ENCODE results near the gene HOXD4.

HOXD4 gene

DNA sequence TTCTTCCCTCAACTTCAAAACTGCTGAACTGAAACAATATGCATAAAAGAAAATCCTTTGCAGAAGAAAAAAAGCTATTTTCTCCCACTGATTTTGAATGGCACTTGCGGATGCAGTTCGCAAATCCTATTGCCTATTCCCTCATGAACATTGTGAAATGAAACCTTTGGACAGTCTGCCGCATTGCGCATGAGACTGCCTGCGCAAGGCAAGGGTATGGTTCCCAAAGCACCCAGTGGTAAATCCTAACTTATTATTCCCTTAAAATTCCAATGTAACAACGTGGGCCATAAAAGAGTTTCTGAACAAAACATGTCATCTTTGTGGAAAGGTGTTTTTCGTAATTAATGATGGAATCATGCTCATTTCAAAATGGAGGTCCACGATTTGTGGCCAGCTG lies 13.4 kb upstream of the HOXD4 start:
- in situ Hi-C loops (cut with MboI; ENCODE audit: low sequenced_read_pairs): loop anchor here (25.0 kb wide), 3 partner anchors 324 to 999 kb away; no protein-coding TSS in a partner anchor

DNA sequence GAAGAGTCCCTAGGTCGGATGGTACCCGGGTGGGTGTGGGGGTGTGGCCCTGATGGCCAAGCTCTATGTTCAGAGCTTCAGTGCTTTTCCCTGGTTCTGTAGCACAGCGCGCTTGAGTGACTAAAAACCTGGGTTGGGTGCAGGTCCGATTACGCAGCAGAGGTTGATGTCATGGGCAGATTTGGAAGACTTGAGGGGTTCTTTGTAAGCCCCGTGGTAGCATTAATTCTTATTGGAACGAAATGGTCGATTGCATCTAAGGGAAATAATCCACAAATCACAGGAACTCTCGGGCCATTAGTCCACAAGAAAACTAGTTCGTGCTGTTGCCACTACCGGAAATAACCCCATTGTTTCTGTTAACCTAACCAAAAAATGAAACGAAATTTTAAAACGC lies 12.8 kb upstream of the HOXD4 start:
- in situ Hi-C loops (cut with MboI; ENCODE audit: low sequenced_read_pairs): loop anchor here (25.0 kb wide), 3 partner anchors 324 to 999 kb away; no protein-coding TSS in a partner anchor

DNA sequence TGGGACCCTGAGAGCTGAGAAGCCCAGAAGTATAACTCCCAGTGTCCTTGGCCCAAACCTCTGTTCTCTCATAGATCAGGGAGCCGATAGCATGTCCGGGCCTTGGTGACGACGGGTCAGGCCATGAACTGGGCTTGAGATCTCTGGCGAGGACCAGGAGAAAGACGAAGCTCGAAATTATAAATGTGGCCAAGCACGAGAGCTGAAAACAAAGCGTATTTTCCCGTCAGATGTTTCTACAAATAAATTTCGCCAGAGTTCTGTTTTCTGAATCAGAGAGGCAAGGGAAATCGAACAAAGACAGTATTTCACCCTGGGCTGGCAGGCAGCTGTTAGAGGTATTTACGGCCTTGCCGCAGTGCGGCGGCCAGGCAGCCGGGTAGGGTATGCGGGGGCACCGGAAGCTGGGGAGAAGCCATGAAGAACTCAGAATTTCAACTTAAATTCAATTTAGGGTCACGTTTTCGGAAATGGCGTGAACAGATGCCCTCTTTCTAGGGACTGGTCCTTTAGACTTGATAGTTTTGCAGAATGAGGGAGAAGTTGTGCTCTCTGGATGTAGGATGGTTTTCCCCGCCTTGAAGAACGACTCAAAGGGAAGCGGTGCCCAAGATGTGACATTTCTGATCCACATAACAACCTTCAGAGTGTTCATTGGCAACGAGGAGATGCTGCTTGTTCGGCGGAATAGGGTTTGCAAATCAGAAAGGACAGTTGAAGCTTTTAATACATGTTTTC lies 12.3 kb upstream of the HOXD4 start:
- in situ Hi-C loops (cut with MboI; ENCODE audit: low sequenced_read_pairs): loop anchor here (25.0 kb wide), 3 partner anchors 323 to 998 kb away; no protein-coding TSS in a partner anchor

DNA sequence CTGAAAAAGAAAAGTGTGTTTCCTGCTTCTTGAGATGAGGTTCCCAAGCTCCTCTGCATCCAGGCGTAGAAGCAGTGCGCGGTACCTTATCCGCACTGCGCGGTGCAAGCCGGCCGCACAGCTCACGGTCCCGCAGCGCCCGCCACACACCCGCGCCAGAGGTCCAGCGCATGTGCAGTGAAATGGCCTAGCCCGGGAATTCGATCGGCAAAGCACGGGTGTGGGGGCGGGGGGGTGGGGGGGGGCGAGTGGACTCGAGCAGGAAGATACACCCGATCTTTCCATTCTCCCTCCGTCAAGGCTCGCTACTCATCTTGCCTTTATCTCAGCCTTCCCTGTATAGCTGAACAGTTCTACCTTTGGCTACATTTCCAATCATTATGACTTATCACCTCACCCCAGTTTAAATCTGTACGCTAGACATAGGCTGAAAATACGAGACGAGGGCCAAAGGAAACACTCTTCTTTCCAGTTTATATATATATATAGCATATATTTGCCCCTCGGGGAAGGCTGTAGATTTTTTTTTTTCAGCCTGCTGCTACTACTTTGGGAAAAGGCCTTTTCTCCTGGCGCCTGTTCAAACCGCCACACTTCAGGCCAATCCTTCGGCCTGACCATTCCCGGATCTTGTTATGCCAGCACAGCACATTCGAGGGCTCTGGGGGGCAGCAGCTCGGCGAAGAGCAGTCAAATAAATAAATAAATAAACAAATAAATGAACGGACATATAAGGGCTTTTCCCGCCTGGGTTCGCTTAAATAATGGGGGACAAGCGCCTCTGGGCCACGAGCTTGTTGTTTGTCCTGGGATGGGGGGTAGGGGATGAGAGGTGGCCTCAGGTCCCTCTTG lies 11.5 kb upstream of the HOXD4 start:
- in situ Hi-C loops (cut with MboI; ENCODE audit: low sequenced_read_pairs): loop anchor here (25.0 kb wide), 3 partner anchors 322 to 997 kb away; no protein-coding TSS in a partner anchor

DNA sequence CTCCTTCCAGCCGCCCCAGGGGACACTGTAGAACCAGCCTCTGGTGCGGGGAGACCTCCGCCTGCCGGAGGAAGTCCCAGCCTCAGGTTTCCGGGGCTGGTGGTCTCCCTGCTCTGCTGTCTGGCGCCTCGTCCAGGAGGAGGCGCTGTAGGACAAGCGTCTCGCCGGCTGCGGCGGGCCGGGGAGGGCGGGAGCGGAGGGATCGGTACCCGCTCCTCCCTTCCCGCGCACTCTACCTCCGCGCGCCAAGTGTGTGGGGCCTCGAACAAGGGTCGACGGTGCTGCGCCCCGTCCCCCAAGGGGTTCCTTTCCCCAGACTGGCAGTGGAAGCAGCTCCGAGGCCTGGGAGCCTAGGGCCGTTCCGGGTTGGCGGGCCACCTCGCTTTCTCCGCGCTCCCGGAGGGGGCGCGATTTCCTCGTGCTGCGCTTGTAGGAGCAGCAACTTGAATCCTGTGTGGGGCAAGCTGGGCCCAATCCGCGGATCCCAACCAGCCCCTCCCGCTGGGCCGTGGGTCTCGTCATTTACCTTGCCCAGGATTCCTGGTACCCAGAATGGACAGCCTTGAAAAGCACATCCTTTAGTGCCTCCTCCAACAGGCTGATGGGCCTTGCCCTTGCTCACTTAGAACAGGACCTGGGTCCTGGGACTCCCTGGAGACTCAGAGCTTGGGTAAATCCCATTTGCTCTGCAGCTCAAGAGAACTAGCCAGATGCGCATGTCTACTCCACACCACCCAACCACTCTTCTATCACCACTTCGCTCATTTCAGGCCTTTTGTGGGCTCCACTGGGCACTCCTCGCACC lies 10.6 kb upstream of the HOXD4 start:
- in situ Hi-C loops (cut with MboI; ENCODE audit: low sequenced_read_pairs): loop anchor here (25.0 kb wide), 3 partner anchors 322 to 997 kb away; no protein-coding TSS in a partner anchor

DNA sequence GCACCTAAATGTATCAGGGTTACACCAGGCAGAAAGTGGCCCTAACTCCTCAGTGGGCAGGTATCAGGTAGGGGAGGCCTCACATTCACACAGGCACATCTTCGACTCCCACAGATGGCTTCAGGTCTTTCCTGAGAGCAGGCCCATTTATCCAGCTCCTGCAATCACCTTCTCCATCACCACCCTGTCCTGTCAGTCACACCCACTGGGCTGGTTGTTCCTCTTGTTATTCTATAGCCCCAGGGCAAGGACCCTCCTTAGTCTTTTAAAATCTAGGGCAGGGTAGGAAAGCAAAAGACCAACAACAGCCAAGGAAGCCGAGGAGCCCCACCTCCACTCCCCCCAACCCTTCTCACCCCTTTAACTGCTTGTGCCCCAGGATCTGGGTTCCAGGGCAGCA lies 9.1 kb upstream of the HOXD4 start:
- in situ Hi-C loops (cut with MboI; ENCODE audit: low sequenced_read_pairs): loop anchor here (25.0 kb wide), 3 partner anchors 320 to 995 kb away; no protein-coding TSS in a partner anchor

DNA sequence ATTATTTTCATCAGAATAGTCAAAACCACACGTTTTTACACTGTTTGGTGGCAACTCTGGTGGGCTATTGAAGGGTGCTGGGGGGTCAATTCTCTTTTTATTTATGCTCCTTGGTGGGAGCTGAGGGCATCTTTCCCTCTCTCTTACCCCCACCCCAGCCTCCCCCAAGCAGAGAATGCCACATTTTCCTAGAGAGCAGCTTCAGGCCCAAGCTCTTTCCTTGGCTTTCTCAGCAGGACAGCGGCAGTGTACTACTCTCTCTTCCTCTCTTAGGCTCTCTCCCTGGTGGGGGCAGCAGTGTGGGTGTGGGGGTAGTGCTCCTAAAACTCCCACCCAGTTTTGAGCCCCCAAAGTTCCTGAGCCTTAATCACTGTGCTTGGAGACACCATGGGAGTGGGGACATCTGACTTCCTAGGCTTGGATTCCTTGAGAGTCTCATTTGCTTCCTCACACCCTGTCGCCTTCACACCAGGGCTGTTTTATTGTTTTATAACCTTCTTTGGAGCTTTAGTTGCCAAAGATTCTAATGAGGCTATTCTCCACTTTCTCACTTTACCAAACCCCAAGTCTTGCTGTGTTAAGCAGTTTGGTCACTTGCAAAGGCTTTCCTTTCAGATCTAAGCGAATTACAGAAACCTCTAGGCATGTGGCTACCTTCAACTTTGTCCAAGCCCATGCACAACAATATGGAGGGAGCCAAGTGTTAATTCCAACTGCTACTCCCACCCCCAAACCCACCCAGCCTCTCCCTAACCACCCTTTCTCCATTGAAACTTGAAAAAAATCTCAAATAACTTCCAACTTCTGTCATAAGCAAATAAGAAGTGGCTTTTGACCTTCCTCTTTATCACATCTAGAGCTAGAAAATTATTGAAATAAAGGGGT lies 6.0 kb upstream of the HOXD4 start:
- in situ Hi-C loops (cut with MboI; ENCODE audit: low sequenced_read_pairs): loop anchor here (25.0 kb wide), 3 partner anchors 317 to 992 kb away; no protein-coding TSS in a partner anchor

DNA sequence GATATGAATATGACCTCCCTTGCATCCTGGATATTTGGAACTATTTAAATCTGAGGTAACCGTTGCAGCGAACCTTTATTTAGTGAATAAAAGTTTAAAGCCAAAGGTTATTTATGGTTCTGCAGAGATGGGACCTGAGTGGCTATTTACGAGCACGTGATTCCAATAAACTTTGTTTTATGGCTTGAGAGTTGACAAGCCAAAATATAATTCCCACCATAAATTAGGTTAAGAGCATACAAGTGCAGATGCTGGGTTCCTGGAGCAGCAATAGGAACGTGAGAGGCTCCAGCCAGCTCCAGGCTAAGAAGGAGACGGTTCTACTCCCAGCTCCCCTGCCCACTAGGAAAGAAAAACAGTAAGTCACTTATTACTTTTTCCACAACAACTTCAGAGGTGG lies 5.2 kb upstream of the HOXD4 start:
- in situ Hi-C loops (cut with MboI; ENCODE audit: low sequenced_read_pairs): loop anchor here (25.0 kb wide), 3 partner anchors 316 to 991 kb away; no protein-coding TSS in a partner anchor

DNA sequence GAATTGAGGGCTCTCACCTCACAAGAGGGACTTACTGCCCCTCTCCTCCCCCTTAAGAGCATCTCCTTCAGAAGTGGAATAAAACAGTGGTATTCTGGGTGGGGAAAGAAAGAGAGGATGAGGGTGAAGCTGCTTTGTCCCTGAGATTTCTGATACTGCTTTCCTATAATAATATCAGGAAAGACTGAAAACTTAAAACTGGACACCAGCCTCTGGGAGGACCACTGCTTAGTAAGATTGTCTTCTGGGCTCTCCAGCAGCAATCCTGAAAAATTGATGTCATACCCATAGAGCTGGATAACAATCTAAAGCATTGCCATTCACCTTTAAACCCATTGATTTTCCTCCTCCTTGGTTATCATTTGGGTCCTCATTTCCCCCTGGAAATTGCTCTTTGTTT lies 4.7 kb upstream of the HOXD4 start:
- in situ Hi-C loops (cut with MboI; ENCODE audit: low sequenced_read_pairs): loop anchor here (25.0 kb wide), 3 partner anchors 316 to 991 kb away; no protein-coding TSS in a partner anchor

DNA sequence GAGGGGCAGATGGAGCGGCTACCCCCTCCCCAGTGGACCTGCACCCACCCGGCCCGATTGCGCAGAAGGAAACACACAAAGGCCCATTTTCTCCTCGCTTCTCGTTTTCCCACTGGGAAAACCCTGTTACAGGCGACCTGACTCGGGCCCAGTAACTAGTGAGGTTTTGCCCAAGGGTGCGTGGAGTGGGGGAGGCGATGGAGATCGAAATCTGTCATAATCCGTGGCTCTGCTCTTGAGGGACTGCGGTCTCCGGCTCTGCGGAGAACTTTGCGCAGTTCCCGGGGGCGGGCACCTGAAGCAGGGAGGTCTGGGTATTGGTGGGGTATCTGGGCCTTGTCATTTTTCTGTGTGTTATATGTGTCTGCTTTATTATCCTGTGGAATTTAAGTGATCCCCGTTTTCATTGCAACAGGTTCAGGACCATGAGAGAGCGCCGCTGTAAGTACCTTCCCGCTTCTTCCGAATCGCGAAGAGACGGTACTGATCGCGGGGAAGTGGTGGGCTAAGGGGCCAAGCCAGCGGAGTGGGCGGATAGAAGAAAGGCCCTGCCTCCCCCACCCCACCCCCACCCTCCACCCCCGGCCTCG lies 4.0 kb upstream of the HOXD4 start:
- in situ Hi-C loops (cut with MboI; ENCODE audit: low sequenced_read_pairs): loop anchor here (25.0 kb wide), 3 partner anchors 315 to 990 kb away; no protein-coding TSS in a partner anchor

DNA sequence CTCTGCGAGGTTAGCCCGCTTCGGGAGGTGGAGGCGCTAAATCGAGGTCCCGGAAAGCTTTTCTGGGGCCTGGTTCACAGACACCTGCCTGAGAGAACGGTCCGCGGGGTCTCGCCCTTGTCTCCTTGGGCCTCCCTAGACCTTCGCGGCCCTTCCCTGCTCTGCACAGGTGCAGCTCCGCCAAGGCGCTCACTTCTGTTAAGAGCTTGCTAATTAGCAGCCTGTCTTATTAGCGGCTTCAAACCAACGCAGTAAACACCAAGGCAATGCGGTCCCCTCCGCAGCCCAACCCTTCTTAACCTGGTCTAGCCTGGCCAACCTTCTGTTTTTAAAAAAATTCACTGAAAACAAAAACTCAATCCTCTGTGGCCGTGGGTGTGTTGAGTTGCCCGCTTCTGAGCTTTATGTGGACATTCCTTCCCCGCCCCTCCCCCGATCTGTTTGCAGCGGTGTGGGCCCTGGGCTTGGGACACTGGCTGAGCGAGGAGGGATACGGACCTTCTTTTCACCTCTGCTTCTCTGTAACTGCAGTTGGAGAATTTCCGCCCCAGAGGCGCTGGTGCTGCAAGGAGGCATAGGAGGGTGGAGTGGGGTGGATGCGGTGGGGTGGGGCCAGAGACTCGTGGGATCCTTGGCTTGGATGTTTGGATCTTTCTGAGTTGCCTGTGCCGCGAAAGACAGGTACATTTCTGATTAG lies 3.4 kb upstream of the HOXD4 start:
- in situ Hi-C loops (cut with MboI; ENCODE audit: low sequenced_read_pairs): loop anchor here (25.0 kb wide), 3 partner anchors 314 to 989 kb away; no protein-coding TSS in a partner anchor

DNA sequence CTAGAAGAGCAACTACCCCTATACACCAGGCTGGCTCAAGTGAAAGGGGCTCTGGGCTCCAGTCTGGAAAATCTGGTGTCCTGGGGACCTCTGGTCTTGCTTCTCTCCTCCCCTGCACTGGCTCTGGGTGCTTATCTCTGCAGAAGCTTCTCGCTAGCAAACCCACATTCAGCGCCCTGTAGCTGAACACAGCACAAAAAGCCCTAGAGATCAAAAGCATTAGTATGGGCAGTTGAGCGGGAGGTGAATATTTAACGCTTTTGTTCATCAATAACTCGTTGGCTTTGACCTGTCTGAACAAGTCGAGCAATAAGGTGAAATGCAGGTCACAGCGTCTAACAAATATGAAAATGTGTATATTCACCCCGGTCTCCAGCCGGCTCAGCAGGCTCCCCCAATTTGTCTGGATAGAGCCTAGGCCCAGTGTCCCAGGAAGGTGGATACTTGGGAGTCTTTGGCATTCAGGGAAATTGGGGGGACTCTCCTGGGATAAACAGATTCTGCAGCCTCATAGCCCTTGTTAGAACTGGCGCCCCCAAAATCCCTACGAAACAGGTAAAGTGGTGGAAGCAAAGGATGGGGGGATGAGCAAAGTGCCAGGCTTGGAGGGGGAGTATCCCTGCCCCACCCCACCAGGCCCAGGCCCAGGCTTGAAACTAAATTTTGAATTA lies 2.5 kb upstream of the HOXD4 start:
- in situ Hi-C loops (cut with MboI; ENCODE audit: low sequenced_read_pairs): loop anchor here (25.0 kb wide), 3 partner anchors 313 to 988 kb away; no protein-coding TSS in a partner anchor

DNA sequence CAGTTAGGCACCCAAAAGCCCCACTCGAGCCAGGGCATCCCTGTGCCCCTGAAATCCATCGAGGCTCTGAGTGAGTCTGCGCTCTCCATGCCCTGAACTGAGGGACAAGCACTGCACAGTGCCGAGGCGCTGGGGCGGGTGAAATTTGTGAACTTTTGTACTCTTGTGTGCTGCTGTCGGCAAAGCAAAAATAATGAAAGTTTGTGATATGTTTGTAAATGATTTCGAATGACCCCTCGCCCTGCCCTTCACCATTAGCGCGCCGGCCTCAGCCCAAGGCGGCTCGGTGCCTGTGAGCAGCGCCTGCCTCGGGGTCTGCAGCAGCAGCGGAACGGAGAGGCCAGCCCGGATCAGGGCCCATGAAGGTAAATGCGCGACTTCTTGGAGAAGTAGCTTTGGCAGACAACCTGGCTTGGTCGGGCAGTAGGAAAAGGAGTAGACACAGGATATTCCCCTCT lies 1.8 kb upstream of the HOXD4 start:
- in situ Hi-C loops (cut with MboI; ENCODE audit: low sequenced_read_pairs): loop anchor here (25.0 kb wide), 3 partner anchors 313 to 988 kb away; no protein-coding TSS in a partner anchor

DNA sequence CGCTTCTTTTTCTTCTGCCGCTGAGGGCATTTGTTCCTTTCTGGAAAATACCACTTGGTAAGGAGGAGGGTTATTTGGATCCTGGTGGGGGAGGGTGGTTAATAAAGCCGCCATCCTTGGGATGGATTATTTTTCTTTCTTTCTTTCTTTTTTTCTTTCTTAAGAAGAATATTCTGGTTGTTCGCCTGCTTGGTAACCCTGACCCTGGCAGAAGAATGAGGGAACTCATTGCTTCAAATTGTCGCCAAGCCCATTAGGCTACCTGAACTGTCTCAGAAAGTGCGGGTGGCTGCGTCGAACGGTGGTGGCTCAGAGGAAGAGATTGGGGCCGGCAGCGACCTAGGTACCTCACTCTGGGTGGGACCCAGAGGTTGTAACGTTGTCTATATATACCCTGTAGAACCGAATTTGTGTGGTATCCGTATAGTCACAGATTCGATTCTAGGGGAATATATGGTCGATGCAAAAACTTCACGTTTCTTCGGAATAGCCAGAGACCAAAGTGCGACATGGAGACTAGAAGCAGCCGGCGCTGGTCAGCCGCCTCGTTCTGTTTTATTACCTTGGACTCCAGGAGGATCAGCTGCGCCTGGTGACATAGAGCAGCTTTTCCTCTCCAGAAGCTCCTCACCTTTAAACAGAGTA lies 1.3 kb upstream of the HOXD4 start:
- in situ Hi-C loops (cut with MboI; ENCODE audit: low sequenced_read_pairs): loop anchor here (25.0 kb wide), 3 partner anchors 312 to 987 kb away; no protein-coding TSS in a partner anchor

DNA sequence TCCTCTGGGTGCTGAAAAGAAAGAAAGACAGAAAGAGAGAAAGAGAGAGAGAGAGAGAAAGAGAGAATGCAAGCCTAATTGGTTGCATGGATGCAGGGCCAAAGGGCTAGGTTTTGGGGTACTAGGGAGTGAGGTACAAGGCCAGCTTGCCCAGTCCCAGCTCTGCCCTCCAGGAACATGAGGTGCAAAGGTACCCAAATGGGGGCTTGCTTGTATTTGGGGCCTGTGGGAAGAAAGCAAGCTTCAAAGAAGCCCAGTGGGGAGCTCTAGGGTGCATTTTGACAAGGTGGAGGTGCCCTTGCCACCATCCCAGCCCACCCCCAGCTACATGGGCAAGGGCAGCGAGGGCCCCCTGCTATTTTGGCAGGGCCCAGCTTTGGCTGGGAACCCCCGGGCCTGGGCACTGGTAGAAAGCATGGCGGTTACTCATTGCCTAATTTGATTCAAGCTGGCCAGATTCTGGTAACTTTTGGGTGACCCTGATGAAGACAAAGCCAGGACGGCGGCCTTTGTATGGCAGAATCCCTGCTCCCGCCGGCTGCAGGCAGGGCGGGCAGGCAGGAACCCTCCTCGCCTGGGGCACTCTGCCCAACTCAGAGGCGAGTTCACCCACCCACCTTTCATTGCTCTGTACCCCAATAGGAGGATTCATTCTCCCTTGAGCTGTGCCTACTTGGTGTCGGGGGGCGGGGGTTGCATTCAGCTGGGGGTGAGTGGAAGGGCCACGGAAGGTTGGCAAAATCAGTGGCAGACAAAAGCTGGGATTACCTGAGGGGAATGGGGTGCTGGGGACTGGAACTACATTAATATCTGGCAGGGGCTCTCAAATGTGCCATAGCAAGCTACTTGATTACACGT lies 537 bp upstream of the HOXD4 start:
- in situ Hi-C loops (cut with MboI; ENCODE audit: low sequenced_read_pairs): no loop called here
